SU-DHL-6 (cell line): Measurements from ENCODE around the gene SCN3A.

Source experiments
- H2AFZ ChIP-seq: fragments of 200-600 bp; sonication (generic); 2 replicates; pipeline ENCODE4 v1.6.1; 2014; ENCODE audit warnings: low read depth, mild to moderate bottlenecking, moderate library complexity, mixed read lengths, antibody characterized with exemption, low read length; ENCODE audit not compliant: severe bottlenecking
- H3F3A ChIP-seq: fragments of 200-600 bp; shearing (Covaris generic); 2 replicates; pipeline ENCODE4 v1.6.0; 2016; ENCODE audit warnings: antibody characterized with exemption, mild to moderate bottlenecking; ENCODE audit not compliant: insufficient read depth
- H3K27ac ChIP-seq: fragments of 200-600 bp; sonication (generic); 2 replicates; pipeline ENCODE4 v1.5.1; 2016; ENCODE audit warnings: low read depth, mild to moderate bottlenecking, low read length, moderate library complexity, mixed read lengths
- H3K27me3 ChIP-seq: fragments of 200-600 bp; sonication (generic), shearing (Covaris generic); 2 replicates; pipeline ENCODE4 v1.6.0; 2014; ENCODE audit warnings: mild to moderate bottlenecking, low read length
- H3K36me3 ChIP-seq: fragments of 200-600 bp; sonication (generic); 2 replicates; pipeline ENCODE4 v1.6.1; 2014; ENCODE audit warnings: mild to moderate bottlenecking, low read length, mixed read lengths
- H3K4me2 ChIP-seq: fragments of 300-600, 200-600 bp; shearing (Covaris generic), sonication (generic); 2 replicates; pipeline ENCODE4 v1.6.0; 2014; ENCODE audit warnings: low read length, low read depth, mild to moderate bottlenecking; ENCODE audit not compliant: poor library complexity, severe bottlenecking
- H3K4me3 ChIP-seq: fragments of 200-600 bp; sonication (generic); 2 replicates; pipeline ENCODE4 v1.5.1; 2014; ENCODE audit warnings: antibody characterized with exemption, low read length, mild to moderate bottlenecking, mixed read lengths; ENCODE audit not compliant: insufficient read depth, poor library complexity, severe bottlenecking
- H3K79me2 ChIP-seq: fragments of 200-600 bp; sonication (generic); 2 replicates; pipeline ENCODE4 v1.6.1; 2014; ENCODE audit warnings: mild to moderate bottlenecking, low read length, moderate library complexity; ENCODE audit not compliant: insufficient read depth
- H3K9ac ChIP-seq: fragments of 200-600 bp; sonication (generic); 2 replicates; pipeline ENCODE4 v1.7.0; 2014; ENCODE audit warnings: mild to moderate bottlenecking, low read length
- H3K9me2 ChIP-seq: fragments of 200-600 bp; sonication (generic); replicated peaks from 2 replicates; pipeline ENCODE4 v1.6.1; 2014; ENCODE audit warnings: low read length; ENCODE audit not compliant: insufficient read depth
- H3K9me3 ChIP-seq: fragments of 200-600 bp; sonication (generic); 2 replicates; pipeline ENCODE4 v1.6.1; 2014; ENCODE audit warnings: low read length, mixed read lengths; ENCODE audit not compliant: insufficient read depth
- H4K20me1 ChIP-seq: fragments of 200-600 bp; sonication (generic); 2 replicates; pipeline ENCODE4 v1.6.1; 2014; ENCODE audit warnings: low read depth, mild to moderate bottlenecking, antibody characterized with exemption, low read length, moderate library complexity, mixed read lengths
- CTCF ChIP-seq: fragments of 200-600 bp; sonication (generic); IDR thresholded peaks from one replicate; pipeline ENCODE4 v1.5.1; 2017; ENCODE audit warnings: antibody characterized with exemption, mild to moderate bottlenecking, low read length, moderate library complexity; ENCODE audit not compliant: insufficient read depth, poor library complexity, severe bottlenecking
- EZH2phosphoT487 ChIP-seq: fragments of 200-600 bp; sonication (generic), shearing (Covaris generic); conservative IDR thresholded peaks from 2 replicates; pipeline ENCODE4 v1.6.1; 2018; ENCODE audit warnings: mild to moderate bottlenecking, antibody characterized with exemption, low read length, moderate library complexity, mixed read lengths

The SCN3A gene

GRCh38 chr2:165122521-165122920 is 81.3 kb downstream of the SCN3A start:
- no peaks in the 10 kb centered on the region for H3K36me3 ChIP-seq
- no peaks in the 10 kb centered on the region for H3K9me3 ChIP-seq
- H2AFZ ChIP-seq = no peak overlapping the region
- no peak overlapping the region for H3K27ac ChIP-seq
- H3K9ac ChIP-seq = no peak overlapping the region
- H4K20me1 ChIP-seq = no peaks in the 10 kb centered on the region
- H3K79me2 ChIP-seq = no peaks in the 10 kb centered on the region
- H3K27me3 ChIP-seq = no peaks in the 10 kb centered on the region
- TF ChIP-seq EZH2phosphoT487 (no peak), CTCF (no peak)
- no peak overlapping the region for H3K4me2 ChIP-seq
- H3F3A ChIP-seq = no peaks in the 10 kb centered on the region
- no peak overlapping the region for H3K4me3 ChIP-seq
- H3K9me2 ChIP-seq = no peaks in the 10 kb centered on the region

GRCh38 chr2:165120740-165121467 is 82.9 kb downstream of the SCN3A start:
- Histone ChIP-seq H3F3A (no peaks in the 10 kb centered on the region), H3K4me3 (no peak overlapping the region), H3K4me2 (no peak overlapping the region), H3K79me2 (no peaks in the 10 kb centered on the region), H3K9me3 (no peaks in the 10 kb centered on the region), H4K20me1 (no peaks in the 10 kb centered on the region), H3K9me2 (no peaks in the 10 kb centered on the region), H3K9ac (no peak overlapping the region), H3K36me3 (no peaks in the 10 kb centered on the region), H2AFZ (no peak overlapping the region), H3K27me3 (no peaks in the 10 kb centered on the region), H3K27ac (no peak overlapping the region)
- TF ChIP-seq EZH2phosphoT487 (no peak), CTCF (no peak)

- no peak for TF ChIP-seq CTCF
- TF ChIP-seq EZH2phosphoT487 = no peak
- H3K9ac ChIP-seq = no peak overlapping the region
- no peaks in the 10 kb centered on the region for H3K36me3 ChIP-seq
- H3K9me3 ChIP-seq = no peaks in the 10 kb centered on the region
- H3K79me2 ChIP-seq = no peaks in the 10 kb centered on the region
- H3K27ac ChIP-seq = no peak overlapping the region
- no peak overlapping the region for H3K4me3 ChIP-seq
- no peak overlapping the region for H2AFZ ChIP-seq
- no peaks in the 10 kb centered on the region for H3K9me2 ChIP-seq
- H3F3A ChIP-seq = no peaks in the 10 kb centered on the region
- no peak overlapping the region for H3K4me2 ChIP-seq
- no peaks in the 10 kb centered on the region for H3K27me3 ChIP-seq
- H4K20me1 ChIP-seq = no peaks in the 10 kb centered on the region
These were observed 88.6 kb downstream of the SCN3A start for GRCh38 chr2:165115258-165115657.
